OCI-LY1 (cell line): ENCODE data around the gene CERS6.

Source experiments
- H2AFZ ChIP-seq: fragments of 200-600 bp; sonication (generic), shearing (Covaris generic); 2 replicates; pipeline ENCODE4 v1.6.0; 2014; ENCODE audit warnings: antibody characterized with exemption, mild to moderate bottlenecking, low read length
- H3F3A ChIP-seq: fragments of 200-600 bp; sonication (generic), shearing (Covaris generic); 2 replicates; pipeline ENCODE4 v1.6.0; 2014; ENCODE audit warnings: mild to moderate bottlenecking, antibody characterized with exemption, low read length, moderate library complexity; ENCODE audit not compliant: insufficient read depth
- H3K27ac ChIP-seq: fragments of 200-600 bp; sonication (generic); 2 replicates; pipeline ENCODE4 v1.5.1; 2014; ENCODE audit warnings: low read length, mixed run types, mild to moderate bottlenecking, low read depth; ENCODE audit not compliant: poor library complexity, severe bottlenecking
- H3K27me3 ChIP-seq: fragments of 200-600 bp; sonication (generic); 2 replicates; pipeline ENCODE4 v1.6.0; 2014; ENCODE audit warnings: antibody characterized with exemption, mild to moderate bottlenecking, low read length, moderate library complexity; ENCODE audit not compliant: insufficient read depth
- H3K36me3 ChIP-seq: fragments of 200-600 bp; sonication (generic); 2 replicates; pipeline ENCODE4 v1.6.1; 2014; ENCODE audit warnings: mild to moderate bottlenecking, antibody characterized with exemption, low read length, moderate library complexity, mixed read lengths; ENCODE audit not compliant: insufficient read depth
- H3K4me1 ChIP-seq: fragments of 200-600 bp; sonication (generic); 2 replicates; pipeline ENCODE4 v1.5.1; 2014; ENCODE audit warnings: mild to moderate bottlenecking, low read length, moderate library complexity; ENCODE audit not compliant: insufficient read depth, severe bottlenecking
- H3K4me2 ChIP-seq: fragments of 200-600 bp; sonication (generic), shearing (Covaris generic); 2 replicates; pipeline ENCODE4 v1.6.1; 2014; ENCODE audit warnings: low read length
- H3K4me3 ChIP-seq: fragments of 200-600 bp; sonication (generic); 2 replicates; pipeline ENCODE4 v1.5.1; 2014; ENCODE audit warnings: low read length, low read depth, mild to moderate bottlenecking, mixed read lengths; ENCODE audit not compliant: poor library complexity, severe bottlenecking
- H3K79me2 ChIP-seq: fragments of 200-600 bp; shearing (Covaris generic); 2 replicates; pipeline ENCODE4 v1.6.1; 2016; ENCODE audit warnings: mixed run types, low read length, mixed read lengths; ENCODE audit not compliant: insufficient read depth
- H3K9ac ChIP-seq: fragments of 200-600 bp; sonication (generic), shearing (Covaris generic); 2 replicates; pipeline ENCODE4 v1.6.1; 2014; ENCODE audit warnings: mild to moderate bottlenecking, low read length, mixed read lengths
- H3K9me2 ChIP-seq: fragments of 200-600 bp; sonication (generic), shearing (Covaris generic); 2 replicates; pipeline ENCODE4 v1.6.1; 2014; ENCODE audit warnings: low read depth, mild to moderate bottlenecking, low read length, mixed read lengths
- H3K9me3 ChIP-seq: fragments of 200-600 bp; shearing (Covaris generic); 2 replicates; pipeline ENCODE4 v1.6.1; 2014; ENCODE audit warnings: low read length, mixed read lengths
- H4K20me1 ChIP-seq: fragments of 200-600 bp; sonication (generic), shearing (Covaris generic); 2 replicates; pipeline ENCODE4 v1.6.0; 2016; ENCODE audit warnings: mild to moderate bottlenecking, low read length; ENCODE audit not compliant: insufficient read depth
- EZH2 ChIP-seq: fragments of 200-600 bp; sonication (generic), shearing (Covaris generic); IDR thresholded peaks from 2 replicates; pipeline ENCODE4 v1.8.0; 2017; ENCODE audit warnings: borderline replicate concordance, mixed run types, mild to moderate bottlenecking, antibody characterized with exemption, low read length, moderate library complexity, mixed read lengths
- TF ChIP-seq, protein P1 (sequence below): fragments of 200-600 bp; sonication (generic), shearing (Covaris generic); IDR thresholded peaks from 2 replicates; pipeline ENCODE4 v1.5.1; 2017; ENCODE audit warnings: mild to moderate bottlenecking, antibody characterized with exemption, low read length, moderate library complexity, mixed read lengths

Gene CERS6

DNA sequence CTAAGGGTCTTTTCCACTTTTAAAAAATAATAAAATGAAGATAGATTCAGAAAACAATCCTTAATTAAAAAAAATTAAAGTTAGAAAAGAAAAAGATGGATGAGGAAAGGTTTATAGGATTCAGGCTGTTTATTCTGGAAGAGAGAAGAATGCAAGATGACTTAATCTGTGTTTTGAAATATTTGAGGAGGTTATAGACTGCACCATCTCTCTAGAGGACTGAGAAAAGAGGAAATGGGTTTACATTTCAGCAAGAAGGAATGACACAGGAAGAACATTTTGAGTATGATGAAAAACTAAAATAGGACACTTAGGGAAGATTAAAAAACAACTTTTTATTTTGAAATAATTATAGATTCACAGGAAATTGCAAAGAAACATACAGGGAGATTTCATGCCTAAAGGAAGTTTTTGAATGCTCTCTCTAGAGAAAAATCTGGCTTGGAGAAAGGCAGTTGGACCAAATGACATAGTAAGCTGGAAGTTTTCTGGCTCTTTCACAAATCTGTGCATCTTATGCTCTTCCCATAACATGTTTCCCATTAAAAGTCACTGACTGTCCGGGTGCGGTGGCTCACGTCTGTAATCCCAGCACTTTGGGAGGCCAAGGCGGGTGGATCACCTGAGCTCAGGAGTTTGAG is 75.0 kb downstream of the CERS6 start:
- H4K20me1 ChIP-seq: no peaks in the 10 kb centered on the region
- no peaks in the 10 kb centered on the region for H3K9me2 ChIP-seq
- H3K27ac ChIP-seq: no peak overlapping the region
- no peak overlapping the region for H3K4me2 ChIP-seq
- no peak overlapping the region for H3K9ac ChIP-seq
- H3K36me3 ChIP-seq: no peaks in the 10 kb centered on the region
- H2AFZ ChIP-seq: no peak overlapping the region
- no peaks in the 10 kb centered on the region for H3K4me1 ChIP-seq
- H3F3A ChIP-seq: no peaks in the 10 kb centered on the region
- no peaks in the 10 kb centered on the region for H3K27me3 ChIP-seq
- no peaks in the 10 kb centered on the region for H3K79me2 ChIP-seq
- no peaks in the 10 kb centered on the region for H3K9me3 ChIP-seq
- TF ChIP-seq, protein P1, sequence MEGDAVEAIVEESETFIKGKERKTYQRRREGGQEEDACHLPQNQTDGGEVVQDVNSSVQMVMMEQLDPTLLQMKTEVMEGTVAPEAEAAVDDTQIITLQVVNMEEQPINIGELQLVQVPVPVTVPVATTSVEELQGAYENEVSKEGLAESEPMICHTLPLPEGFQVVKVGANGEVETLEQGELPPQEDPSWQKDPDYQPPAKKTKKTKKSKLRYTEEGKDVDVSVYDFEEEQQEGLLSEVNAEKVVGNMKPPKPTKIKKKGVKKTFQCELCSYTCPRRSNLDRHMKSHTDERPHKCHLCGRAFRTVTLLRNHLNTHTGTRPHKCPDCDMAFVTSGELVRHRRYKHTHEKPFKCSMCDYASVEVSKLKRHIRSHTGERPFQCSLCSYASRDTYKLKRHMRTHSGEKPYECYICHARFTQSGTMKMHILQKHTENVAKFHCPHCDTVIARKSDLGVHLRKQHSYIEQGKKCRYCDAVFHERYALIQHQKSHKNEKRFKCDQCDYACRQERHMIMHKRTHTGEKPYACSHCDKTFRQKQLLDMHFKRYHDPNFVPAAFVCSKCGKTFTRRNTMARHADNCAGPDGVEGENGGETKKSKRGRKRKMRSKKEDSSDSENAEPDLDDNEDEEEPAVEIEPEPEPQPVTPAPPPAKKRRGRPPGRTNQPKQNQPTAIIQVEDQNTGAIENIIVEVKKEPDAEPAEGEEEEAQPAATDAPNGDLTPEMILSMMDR: no peak
- no peak for TF ChIP-seq EZH2
- H3K4me3 ChIP-seq: no peak overlapping the region

- H3K9ac ChIP-seq: no peak overlapping the region
- no peak overlapping the region for H3K4me2 ChIP-seq
- no peaks in the 10 kb centered on the region for H3K9me3 ChIP-seq
- no peaks in the 10 kb centered on the region for H4K20me1 ChIP-seq
- no peak overlapping the region for H2AFZ ChIP-seq
- H3K36me3 ChIP-seq: no peaks in the 10 kb centered on the region
- no peaks in the 10 kb centered on the region for H3K27me3 ChIP-seq
- no peaks in the 10 kb centered on the region for H3K4me1 ChIP-seq
- H3F3A ChIP-seq: no peaks in the 10 kb centered on the region
- no peak overlapping the region for H3K4me3 ChIP-seq
- no peaks in the 10 kb centered on the region for H3K79me2 ChIP-seq
- no peak overlapping the region for H3K27ac ChIP-seq
- no peaks in the 10 kb centered on the region for H3K9me2 ChIP-seq
- TF ChIP-seq, protein P1: no peak
- no peak for TF ChIP-seq EZH2
These were observed 78.9 kb downstream of the CERS6 start for GRCh38 chr2:168534926-168535325.

- Histone ChIP-seq H2AFZ (no peak overlapping the region), H3K79me2 (no peaks in the 10 kb centered on the region)
These were observed 80.9 kb downstream of the CERS6 start for GRCh38 chr2:168536925-168537466.

More at GRCh38 chr2:168536925-168537466, 80.9 kb downstream of the CERS6 start:
- no peak overlapping the region for H3K4me2 ChIP-seq
- TF ChIP-seq, protein P1: no peak
- no peak for TF ChIP-seq EZH2
- no peaks in the 10 kb centered on the region for H3K9me3 ChIP-seq
- no peaks in the 10 kb centered on the region for H3K9me2 ChIP-seq
- H3F3A ChIP-seq: no peaks in the 10 kb centered on the region
- H3K27me3 ChIP-seq: no peaks in the 10 kb centered on the region
- no peak overlapping the region for H3K4me3 ChIP-seq
- no peaks in the 10 kb centered on the region for H3K4me1 ChIP-seq
- no peaks in the 10 kb centered on the region for H4K20me1 ChIP-seq
- H3K9ac ChIP-seq: no peak overlapping the region
- H3K27ac ChIP-seq: no peak overlapping the region
- no peaks in the 10 kb centered on the region for H3K36me3 ChIP-seq
